ENCODE data around the gene TBC1D17. TPM values are rescaled to one million over a fixed set of nuclear protein-coding genes. Genes with fewer than 3 reads are reported as not detected.

Gene TBC1D17
- total and polyA plus RNA-seq, 2 of the 13 experiments (the other 11 are each of a cell fraction or from before 2014, with no cell fraction given) = 9.7 to 16.9 TPM

- TF ChIP-seq TBX3 (IDR thresholded peaks at IDR 0.05; ENCODE audit: borderline replicate concordance) = peak; percentile 34; the same call in 1 of the 2 replicates
- TF ChIP-seq ZNF292 (CRISPR knock-in tag; IDR thresholded peaks at IDR 0.05; ENCODE audit: borderline replicate concordance, low read depth) = no peak
- no peak for TF ChIP-seq ZNF446 (CRISPR knock-in tag; IDR thresholded peaks at IDR 0.05)
- 0 out of 2 replicates have a peak, but pooled peaks have one; percentile 16 for TF ChIP-seq HNF1A (IDR thresholded peaks at IDR 0.05; ENCODE audit: low read depth)
- 0 out of 2 replicates have a peak, but pooled peaks have one; percentile 49 for TF ChIP-seq HNF1A (CRISPR knock-in tag; IDR thresholded peaks at IDR 0.05; ENCODE audit: borderline replicate concordance)
- peak; percentile 75 for TF ChIP-seq GABPB1 (CRISPR knock-in tag; IDR thresholded peaks at IDR 0.05)
- TF ChIP-seq SRSF9 (IDR thresholded peaks at IDR 0.05; ENCODE audit: borderline replicate concordance, insufficient read depth, low read depth, low read length, poor library complexity, severe bottlenecking) = no peak
- TF ChIP-seq FOXM1 (CRISPR knock-in tag; IDR thresholded peaks at IDR 0.05) = 0 out of 2 replicates have a peak, but pooled peaks have one; percentile 23
- 0 out of 2 replicates have a peak, but pooled peaks have one; percentile 26 for TF ChIP-seq TFE3 (CRISPR knock-in tag; IDR thresholded peaks at IDR 0.05)
- no peak for TF ChIP-seq ZMAT5 (CRISPR knock-in tag; IDR thresholded peaks at IDR 0.05; ENCODE audit: borderline replicate concordance, low read depth)
- no peak for TF ChIP-seq SYNCRIP (IDR thresholded peaks at IDR 0.05; ENCODE audit: insufficient read depth, low read depth, low read length)
- TF ChIP-seq ZNF430 (CRISPR knock-in tag; IDR thresholded peaks at IDR 0.05) = peak; percentile 69; the same call in 1 of the 2 replicates
- TF ChIP-seq REPIN1 (CRISPR knock-in tag; IDR thresholded peaks at IDR 0.05; ENCODE audit: borderline replicate concordance, low read depth) = no peak
- TF ChIP-seq KDM4B (CRISPR knock-in tag; IDR thresholded peaks at IDR 0.05) = no peak
- no peak for TF ChIP-seq DPF2 (CRISPR knock-in tag; IDR thresholded peaks at IDR 0.05; ENCODE audit: borderline replicate concordance, low read depth)
- TF ChIP-seq ZNF770 (CRISPR knock-in tag; IDR thresholded peaks at IDR 0.05) = peak; percentile 79
- TF ChIP-seq RNF219 (CRISPR knock-in tag; IDR thresholded peaks at IDR 0.05) = no peak
Observed at GRCh38 chr19:49869484-49870308, 7.8 kb upstream of the TBC1D17 start (continued).
